DMS79 treated with DMSO at 0.1 percent for 48 hours (cell line): ENCODE data around the gene RGS6.
A peak's percentile ranks its signal among the peaks of the same experiment; 100 is the strongest.

Experiments used
- DNase-seq: peaks from one replicate; lab custom pipeline; 2025; lab: John Stamatoyannopoulos, UW

The RGS6 gene

DNA sequence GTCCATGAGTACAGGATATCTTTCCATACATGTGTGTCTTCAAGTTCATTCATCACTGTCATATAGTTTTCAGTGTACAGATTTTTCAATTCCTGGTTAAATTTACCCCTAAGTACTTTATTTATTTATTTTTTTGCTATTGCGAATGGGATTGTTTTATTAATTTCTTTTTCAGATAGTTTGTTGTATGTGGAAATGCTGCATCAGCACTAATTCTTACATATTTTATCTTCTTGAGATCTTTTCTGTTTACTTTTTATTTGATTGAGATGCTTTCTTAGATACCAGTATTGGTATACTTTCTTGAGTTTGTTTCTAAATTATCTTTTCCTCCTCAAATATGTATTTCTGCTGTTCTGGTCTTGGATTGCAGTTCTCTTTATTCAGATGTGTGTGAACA lies 148.9 kb downstream of the RGS6 start:
- DNase-seq: no peak

DNA sequence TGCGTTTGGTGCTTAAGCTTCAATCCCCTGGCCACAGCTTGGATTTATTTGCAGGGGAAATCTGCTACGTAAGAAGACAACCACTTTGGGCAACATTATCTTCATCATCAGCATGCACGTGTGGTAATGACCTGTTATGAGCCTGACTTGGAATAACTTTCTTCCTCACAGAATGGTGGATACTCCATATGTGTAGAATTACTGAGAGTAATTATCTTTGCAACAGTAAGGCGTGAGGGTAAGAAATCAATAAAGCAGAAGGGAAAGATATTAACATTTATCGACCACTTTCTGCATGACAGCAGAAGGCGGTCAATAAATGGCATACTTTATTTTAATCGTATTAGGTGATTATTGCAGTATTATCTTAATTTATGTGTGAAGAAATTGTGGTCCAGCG lies 152.7 kb downstream of the RGS6 start:
- DNase-seq: no peak

DNA sequence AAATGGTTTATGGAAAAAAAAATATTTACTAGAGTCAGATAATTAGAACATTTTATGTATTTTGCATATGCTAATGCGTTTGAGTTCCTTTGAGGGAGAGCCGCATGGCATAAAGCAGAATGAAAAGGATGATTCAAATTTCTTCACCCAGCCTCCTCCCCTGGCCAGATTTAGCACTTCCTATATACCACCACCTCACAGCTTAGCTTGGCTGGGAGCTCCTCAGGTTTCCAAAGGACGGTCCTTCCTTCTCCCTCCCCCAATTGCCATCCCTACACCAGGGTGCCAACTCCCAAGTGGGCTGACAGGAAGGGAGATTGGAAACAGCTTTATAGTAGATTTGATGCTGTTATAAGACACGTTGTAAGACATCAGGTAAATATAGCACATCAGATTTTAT lies 157.4 kb downstream of the RGS6 start:
- DNase-seq: no peak

DNA sequence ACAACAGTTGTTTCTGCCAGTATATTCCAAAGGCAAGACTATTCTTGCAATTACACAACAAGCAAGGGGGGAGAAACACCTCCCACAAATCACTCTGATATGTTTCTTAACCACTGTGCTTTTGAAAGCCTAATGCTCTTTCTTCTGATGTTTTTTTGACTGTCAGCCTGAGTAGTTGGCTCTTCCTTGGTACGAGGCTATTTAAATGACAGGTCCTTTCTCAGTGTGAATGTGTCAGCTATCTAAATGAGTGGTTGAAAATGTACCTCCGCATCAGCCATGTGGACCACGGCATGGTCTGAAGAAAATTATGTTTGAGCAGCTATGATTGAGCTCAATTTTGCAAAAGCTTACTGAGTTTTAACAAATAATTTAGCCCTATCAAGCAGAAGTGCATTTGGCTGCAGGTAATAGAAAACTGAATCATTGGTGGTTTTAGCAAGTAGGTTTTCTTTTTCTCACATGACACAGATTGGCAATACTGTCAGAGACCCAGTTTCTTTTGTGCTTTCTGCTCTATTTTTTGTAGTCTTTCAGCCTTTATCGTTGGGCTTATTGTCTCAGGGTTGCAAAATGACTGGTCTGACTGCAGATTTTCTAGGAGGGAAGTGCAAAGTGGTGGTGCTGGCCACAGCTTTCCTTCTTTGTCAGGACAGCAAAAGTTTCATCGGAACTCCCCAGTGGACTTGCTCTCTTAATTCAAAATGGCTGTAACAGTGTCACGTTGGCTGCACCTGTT lies 162.8 kb downstream of the RGS6 start:
- no peak for DNase-seq

DNA sequence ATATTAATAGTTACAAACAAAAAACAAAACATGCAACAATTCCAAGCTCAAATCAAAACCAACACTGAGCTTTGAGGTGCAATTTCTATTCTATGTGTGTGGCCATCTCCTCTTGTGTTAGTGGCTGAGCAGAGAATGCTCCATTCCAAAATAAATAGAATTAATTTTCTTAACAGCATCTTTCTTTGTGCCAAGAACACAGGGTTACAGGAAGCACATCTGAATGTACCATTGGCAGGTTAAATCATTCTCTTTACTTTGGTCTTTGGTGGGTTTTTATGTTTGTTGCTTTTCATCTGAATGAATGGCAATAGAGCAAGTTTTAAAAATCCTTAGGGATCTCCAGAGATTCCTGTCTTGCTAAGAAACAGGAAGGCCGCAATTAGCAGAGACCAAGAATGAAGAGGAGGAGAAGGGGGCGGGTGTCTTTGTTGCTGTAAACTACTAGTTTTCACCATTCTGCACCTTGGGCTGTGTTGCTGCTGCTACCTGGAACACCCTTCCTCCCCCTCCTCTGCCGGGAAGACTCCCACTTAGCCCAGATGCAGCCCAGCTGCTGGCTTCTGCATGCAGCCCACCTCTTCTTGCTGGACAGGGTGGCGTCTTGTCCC lies 165.0 kb downstream of the RGS6 start:
- no peak for DNase-seq

DNA sequence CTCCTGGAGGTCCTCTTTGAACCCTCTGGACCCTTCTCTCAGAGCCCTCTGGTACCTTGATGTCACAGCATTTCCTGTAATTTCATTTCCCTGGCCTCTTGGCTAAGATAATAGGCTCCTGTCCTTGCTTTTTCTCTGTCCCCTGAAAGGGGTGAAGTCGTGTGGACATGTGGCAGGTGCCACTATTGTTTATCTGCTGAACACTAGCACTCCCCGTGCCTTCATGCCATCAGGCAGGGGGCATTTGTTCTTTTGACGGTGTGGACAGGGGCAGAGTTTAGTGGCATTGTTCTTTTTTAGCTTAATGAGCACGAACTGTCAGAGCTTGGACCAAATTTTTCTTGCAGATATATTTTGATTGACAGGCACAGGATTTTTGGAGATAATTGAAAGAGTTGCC lies 166.0 kb downstream of the RGS6 start:
- DNase-seq: no peak

DNA sequence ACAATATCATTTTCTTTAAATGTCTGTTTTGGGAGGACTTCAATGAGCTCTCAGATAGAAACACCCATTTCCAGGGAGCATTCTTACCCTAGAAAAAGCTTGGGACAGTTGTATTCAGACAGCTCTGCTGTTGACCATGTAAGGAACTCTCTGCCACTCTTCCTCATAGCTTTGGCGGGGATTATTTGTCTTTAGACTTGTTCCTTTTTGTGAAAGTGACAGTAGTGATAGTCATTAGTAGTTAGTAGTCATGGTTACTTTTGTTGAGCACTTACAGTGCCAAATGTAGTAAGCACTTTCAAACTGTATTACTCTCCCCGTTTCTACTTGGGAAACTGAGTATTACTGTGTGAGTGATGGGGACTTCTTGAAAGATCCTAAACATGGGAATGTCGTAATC lies 167.3 kb downstream of the RGS6 start:
- DNase-seq: no peak

DNA sequence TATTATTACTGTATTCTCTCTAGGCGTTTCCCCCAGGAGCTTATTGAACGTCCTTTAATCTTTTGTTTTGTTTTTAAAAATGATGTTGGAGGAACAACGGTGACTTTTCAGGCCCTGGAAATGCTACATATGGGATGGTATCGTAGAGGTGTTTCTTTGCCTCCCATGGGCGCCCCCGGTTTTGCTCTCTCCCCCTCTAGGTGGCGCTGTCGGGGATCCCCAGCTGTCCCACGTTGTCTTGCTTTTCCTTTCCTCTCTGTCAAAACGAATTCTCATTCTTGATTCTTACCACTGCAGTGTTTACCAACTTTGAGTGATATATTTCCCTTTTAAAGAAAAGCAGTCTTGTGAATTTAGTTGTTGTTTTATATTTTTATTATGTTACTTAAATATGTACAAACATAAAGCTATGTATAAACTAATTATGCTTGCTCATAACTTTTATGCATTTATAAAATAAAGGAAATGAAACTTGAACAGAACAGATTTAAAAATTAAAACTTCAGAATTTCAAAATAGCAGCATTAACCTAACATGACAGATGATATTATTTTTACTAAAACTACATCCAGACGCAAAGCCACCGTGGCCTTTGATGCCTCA lies 171.9 kb downstream of the RGS6 start:
- no peak for DNase-seq

DNA sequence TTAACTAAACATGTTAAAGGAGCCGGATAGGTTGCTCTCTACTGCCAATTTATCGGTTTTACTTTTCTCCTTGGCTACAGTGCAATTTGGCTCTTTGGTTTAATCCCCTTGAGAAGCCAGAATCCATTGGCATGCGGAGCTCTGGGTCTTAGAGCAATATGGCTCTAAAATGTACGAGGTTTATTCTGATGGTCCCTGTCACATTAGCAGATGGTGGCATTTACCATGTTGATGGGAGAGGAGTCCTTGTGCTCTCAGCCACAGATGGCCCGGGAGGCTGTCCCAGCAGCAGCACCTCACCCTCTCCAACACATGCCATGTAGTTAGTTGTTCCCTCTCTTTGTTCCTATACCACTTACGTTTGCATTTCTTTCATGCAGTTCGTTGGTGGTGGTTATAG lies 179.7 kb downstream of the RGS6 start:
- no peak for DNase-seq

DNA sequence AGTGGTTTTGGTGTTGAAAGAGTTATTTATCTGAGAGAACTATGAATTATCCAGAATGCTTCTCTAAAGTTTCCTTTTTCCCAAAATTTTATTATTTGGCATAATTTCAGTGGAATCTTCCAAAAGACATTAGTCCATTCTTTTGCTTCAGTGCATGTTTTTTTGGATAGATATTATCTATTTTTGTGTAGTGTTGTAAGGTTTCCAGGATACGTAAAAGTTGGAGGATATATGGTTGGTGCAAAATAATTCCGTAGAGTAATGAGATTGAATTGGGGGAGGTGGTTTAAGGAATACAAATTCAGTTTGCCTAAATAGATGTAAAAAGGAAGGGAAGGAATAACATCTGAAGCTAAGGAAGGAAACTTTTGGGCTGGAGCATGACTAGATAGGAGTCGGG lies 186.6 kb downstream of the RGS6 start:
- no peak for DNase-seq

DNA sequence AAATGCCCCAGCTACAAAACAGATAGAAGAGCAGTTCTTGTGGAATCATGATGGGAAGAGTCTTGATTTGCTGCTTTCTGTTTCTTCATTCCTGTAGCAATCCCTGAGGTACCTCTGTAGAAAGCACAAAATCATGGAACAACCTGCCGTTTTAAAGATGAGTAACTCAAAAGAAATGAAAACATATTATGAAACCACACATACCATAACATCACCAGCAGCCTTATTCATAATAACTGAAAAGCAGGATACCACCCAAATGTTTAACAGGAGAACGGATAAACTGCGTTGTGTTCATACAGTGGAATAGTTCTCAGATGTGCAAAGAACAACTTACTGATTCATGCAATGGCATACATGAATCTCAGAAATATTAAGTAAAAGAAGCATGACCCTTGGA lies 188.1 kb downstream of the RGS6 start:
- DNase-seq: no peak

DNA sequence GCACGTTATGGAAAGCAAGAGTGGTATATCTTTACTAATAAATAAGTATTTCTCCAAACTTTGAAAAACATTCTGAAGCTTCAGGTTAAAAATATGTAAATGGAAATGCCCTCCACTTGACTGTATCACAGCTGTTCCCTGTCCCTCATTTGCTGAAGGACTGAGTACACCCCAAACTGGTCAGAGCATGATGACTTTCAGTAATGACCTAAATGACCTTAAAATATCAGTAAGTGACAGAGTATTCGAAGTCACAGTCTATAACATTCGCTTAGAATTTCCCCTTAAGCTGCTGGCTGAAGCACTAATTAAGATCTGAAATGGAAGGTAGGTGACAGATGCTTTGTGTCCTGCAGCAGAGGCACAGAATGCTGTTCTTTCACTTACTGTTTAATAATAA lies 191.5 kb downstream of the RGS6 start:
- no peak for DNase-seq

DNA sequence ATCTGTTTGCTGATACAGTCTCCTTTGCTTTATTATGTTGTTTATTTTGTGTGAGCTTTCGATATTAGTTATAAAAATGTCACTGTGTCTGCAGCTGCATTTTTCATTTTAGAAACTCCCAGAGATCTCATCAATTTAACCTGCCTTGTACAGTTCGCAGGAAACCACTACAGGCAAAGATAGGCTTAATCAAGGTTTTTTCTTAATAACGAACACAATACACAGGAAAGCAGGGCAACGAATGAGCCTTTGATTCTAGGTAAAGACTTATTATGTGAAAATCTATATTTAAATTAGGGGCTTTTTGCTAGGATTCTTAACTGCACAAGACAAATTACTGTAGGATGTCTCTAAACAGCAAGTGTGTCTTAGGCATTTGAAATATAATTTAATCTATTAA lies 191.9 kb downstream of the RGS6 start:
- no peak for DNase-seq

DNA sequence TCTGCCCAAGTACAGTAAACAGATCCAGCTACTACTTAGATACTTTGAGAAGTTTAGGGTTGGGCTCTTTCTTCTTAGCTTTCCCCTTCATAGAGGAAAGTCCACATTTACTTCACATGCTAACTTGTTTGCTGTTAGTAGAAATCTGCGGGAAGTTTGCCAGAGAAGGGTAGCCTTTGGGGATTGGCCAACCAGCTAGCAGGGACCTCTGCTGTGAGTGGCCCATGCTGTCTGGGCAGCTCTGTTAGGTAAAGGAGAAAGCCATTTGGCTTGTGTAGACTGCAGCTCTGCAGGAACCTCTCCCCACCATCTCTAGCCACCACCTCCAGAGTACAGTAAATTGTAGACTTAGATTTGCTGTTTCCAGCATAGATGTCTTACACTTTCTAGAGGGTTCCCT lies 193.9 kb downstream of the RGS6 start:
- no peak for DNase-seq

DNA sequence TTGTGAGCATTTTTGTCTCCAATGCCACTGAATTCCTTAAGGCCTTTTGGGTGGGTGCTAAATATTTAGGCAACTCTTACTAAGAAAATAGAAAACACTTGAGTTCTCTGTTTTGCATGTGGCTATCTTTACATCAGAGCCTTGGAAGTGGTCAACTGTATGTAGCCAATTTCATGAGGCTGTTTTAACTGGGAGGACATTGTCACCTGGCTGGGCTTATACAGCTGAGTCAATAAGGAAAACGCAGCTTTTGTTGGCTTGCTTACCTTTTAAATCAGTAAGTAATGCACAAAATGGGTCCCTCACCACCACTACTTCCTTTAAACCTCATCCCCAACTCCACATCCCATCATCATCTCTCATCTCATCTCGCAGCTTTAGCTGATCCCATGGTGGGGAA lies 194.3 kb downstream of the RGS6 start:
- DNase-seq: no peak

DNA sequence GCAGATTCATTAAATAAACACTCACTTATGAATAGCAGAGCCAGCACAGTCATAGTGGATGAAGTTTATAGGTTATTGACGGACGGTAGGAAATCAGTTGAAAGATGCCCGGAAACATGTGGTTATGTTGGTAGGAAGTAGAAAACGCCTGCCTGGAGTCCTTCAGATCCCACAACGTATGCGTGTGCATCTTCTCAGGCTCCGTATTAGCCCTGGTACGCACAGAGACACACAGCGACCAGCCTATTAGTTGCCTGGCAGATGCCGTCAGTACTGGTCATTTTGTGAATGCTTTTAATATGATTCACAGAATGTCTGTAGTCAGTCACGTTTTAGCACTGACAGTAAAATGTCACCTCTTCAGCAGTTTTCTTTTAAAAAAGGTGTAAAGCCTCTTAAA lies 196.4 kb downstream of the RGS6 start:
- no peak for DNase-seq

DNA sequence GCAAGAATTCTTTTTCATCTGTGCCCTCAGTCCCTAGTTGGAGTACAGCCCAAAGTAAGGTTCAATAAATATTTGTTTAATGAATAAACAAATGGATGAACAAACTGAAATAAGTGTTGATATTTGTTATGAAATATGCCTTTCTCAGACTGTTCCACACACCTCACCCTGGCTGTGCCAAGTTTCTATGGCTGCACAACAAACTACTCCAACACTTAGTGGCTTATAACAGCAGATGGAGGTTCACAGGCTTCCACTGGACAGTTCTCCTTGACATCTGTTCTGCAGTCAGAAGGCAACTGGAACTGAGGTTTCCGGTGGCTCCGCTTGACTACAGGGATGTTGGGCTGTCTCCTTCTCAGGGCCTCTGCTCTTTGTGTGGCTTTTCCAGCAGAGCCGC lies 197.1 kb downstream of the RGS6 start:
- no peak for DNase-seq

DNA sequence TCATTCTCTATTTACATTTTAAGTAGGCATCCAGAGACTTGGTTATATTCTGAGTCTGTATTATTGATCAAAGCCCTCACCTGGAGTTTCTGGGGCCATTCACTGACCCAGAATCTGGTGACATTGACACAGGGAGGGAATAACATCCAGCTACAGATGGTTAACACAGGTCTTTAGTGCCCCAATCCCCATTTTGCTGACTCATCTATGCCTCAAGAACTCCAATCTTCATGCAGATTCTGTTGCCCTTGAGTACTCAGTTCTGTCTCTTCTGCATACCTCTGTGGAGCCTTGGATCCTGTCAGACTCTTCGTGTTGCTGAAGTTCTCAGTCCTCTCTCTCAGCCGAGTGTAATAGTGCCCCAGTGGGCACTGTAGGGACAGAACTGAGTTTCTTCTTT lies 208.9 kb downstream of the RGS6 start:
- no peak for DNase-seq

DNA sequence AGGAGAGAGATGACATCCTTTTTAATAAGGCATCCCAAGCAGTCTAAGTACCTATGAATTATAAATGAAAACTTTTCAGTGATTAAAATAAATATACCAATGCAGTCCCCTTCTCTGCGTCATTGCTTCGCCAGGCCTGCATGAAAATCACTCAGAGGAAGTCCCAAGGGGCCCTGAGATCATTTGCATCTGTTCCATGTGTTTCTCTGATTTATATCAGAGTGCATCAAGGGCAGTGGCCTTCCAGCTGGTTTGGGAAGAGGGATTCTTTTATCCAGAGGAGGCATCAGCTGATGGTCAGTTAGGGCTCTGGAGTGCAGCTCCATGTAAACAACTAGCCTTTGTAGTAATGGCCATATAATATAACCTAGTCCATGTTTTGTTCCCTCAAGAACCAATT lies 210.1 kb downstream of the RGS6 start:
- DNase-seq: peak; percentile 94

DNA sequence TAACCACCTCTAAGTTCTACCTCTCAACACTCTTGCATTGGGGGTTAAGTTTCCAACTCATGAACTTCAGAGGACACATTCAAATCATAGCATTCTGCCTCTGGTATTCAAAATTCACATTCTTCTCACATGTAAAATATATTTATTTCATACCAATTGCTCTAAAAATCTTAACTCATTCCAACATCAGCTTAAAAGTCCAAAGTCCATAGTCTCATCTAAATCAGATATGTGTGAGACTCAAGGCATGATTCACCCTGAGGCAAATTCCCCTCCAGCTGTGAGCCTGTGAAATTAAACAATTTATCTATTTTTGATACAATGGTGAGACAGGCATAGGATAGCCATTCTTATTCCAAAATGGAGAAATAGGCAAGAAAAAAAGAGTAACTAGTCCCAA lies 214.0 kb downstream of the RGS6 start:
- DNase-seq: no peak

DNA sequence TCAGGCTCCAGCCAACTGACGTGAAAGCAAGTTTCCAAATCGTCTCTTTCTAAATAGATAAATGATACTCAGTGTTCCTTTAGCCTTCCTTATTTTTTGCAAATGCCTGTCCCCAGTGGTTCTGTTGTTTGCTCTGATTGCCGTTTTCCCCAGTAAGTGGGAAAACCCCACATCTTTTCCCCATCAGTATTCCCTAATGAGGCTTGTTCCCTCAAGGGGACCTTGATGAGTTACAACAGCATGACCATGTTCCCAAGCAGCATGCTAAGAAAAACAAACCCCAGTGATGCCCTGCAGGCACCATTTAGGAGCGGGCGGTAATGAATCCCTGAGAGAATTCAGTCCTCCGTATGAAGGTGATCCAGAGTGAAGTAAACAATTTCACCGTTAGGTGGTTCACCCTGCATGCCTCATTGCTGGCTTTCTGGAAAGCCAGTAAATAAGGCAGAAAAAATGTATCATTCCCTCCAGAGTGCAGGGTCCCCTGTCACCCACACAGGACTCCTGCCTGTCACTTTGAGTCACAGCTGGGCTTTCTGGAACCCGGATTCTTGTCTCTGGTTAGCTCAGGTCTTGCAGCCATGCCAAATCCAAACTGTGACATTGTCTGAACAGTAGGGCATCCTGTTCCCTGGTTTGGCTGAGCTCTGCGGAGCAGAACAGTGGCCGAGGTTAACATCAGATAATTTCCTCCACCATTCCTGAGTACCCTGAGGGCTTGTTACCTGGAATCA lies 222.6 kb downstream of the RGS6 start:
- DNase-seq: no peak

DNA sequence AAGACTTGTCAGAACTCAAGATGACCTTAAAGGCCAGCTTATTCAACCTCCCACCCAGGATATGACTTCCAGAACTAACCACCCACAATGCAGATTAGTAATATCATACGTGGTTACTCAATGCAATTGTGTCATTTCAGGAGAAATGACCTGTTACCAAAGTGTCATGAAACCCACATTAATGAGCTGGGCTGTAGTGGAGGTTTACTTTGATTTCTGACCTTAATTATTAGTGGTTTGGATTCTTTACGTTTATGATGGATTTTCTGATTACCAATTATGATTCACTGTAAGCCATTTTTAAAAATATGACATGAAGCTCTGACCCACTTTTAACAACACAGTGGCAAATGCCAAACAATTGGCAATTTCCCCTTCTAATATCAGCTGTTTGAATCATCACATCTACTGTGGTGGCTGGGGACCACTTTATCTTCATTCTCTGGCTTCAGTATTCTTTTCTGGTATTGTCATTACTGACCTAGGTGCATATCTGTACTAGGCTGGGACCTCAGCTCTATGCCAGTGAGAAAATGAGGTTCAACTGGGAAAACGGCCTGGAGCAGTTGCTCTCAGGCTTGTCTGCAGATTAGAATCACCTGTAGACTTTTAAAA lies 223.3 kb downstream of the RGS6 start:
- DNase-seq: no peak
